ENCODE results near the gene CLCN3. TPM values are rescaled to one million over a fixed set of nuclear protein-coding genes. Genes with fewer than 3 reads are reported as not detected.
"Not testable (repeated sequence)": the region's sequence is repeated elsewhere in the genome, so short reads cannot be mapped to it uniquely, and the experiment has no call there.

CLCN3 gene
- polyA plus RNA-seq, 1 donor from 2014 or later: 8.1 TPM

- Mint-ChIP-seq H3K27me3 (no peaks in the 10 kb centered on the region), H3K4me3 (peak within 1 kb of the TSS; percentile 98 to 99 (median 98)), H3K27ac (peak within 1 kb of the TSS; percentile 99 to 100 (median 100)), H3K36me3 (no peaks in the 10 kb centered on the region), H3K4me1 (peaks cover 12 to 17% (median 13%) of the 10 kb centered on the region in 3 donors), H3K9me3 (no peaks in the 10 kb centered on the region)
Observed at GRCh38 chr4:169611991-169612870, 8.1 kb upstream of the CLCN3 start, which contains the start of gene NEK1. Gene NEK1 (minus strand): TSS chr4:169612583. CDS start chr4:169602630, 9,953 bp downstream.

GRCh38 chr4:169612871-169613859 is 7.2 kb upstream of the CLCN3 start:
- no peaks in the 10 kb centered on the region for H3K9me3 Mint-ChIP-seq
- peaks cover 12 to 17% (median 13%) of the 10 kb centered on the region in 3 donors for H3K4me1 Mint-ChIP-seq
- no peaks in the 10 kb centered on the region for H3K36me3 Mint-ChIP-seq
- H3K4me3 Mint-ChIP-seq: peak overlapping the region; percentile 98 to 99 (median 98)
- no peaks in the 10 kb centered on the region for H3K27me3 Mint-ChIP-seq
- peak overlapping the region; percentile 99 to 100 (median 100) for H3K27ac Mint-ChIP-seq

DNA sequence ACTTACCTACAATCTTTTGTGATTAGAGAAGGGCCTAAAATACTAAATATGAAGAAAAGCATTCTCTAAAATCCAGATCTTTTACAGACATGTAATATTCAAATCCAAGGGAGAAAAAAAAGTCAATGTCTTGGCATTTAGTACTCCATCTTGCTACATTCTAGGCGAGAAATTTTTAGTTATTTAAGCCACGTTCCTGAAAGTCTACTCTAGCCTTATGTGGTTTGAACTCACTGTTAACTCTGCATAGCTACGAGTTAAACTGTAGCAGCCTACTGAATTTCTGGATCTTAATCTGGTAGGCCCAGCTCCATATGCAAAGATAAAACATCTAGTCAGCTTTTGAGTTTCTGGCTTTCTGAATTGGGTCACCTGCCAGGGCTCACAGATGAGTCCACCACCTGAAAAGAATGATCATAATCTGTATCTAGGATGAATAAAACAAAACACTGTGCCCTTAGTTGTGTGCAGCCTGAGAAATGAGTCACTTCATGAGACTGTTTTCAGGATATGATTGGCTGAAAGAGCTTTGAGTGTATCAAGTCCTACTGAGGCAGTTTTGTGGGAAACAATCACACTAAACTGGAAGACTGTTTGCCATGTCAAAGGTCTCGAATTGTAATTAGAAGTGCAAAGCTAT is 4.8 kb upstream of the CLCN3 start:
- H3K4me1 Mint-ChIP-seq: peaks cover 9 to 24% (median 23%) of the 10 kb centered on the region in 3 donors

GRCh38 chr4:169616846-169617245 is 3.5 kb upstream of the CLCN3 start:
- no peaks in the 10 kb centered on the region for H3K9me3 Mint-ChIP-seq
- H3K27me3 Mint-ChIP-seq: no peaks in the 10 kb centered on the region
- peaks cover 5 to 24% (median 19%) of the 10 kb centered on the region in 3 donors for H3K4me1 Mint-ChIP-seq
- no peaks in the 10 kb centered on the region for H3K36me3 Mint-ChIP-seq
- peak overlapping the region in 1 of 4 donors; percentile 38 for H3K4me3 Mint-ChIP-seq
- peak overlapping the region in 1 of 3 donors; percentile 18 for H3K27ac Mint-ChIP-seq

More for the DNA sequence above, 4.8 kb upstream of the CLCN3 start:
- Mint-ChIP-seq H3K27ac (no peak overlapping the region), H3K36me3 (no peaks in the 10 kb centered on the region), H3K4me3 (peak overlapping the region in 1 of 4 donors; percentile 48), H3K27me3 (no peaks in the 10 kb centered on the region), H3K9me3 (no peaks in the 10 kb centered on the region)

- peak overlapping the region in 1 of 3 donors; percentile 18 for H3K27ac Mint-ChIP-seq
- no peaks in the 10 kb centered on the region for H3K9me3 Mint-ChIP-seq
- H3K4me1 Mint-ChIP-seq: peaks cover 10 to 25% (median 23%) of the 10 kb centered on the region in 3 donors
- H3K36me3 Mint-ChIP-seq: no peaks in the 10 kb centered on the region
- peak overlapping the region in 2 of 4 donors; percentile 28 to 38 for H3K4me3 Mint-ChIP-seq
- H3K27me3 Mint-ChIP-seq: no peaks in the 10 kb centered on the region
Observed at GRCh38 chr4:169617306-169617705, 3.1 kb upstream of the CLCN3 start.

DNA sequence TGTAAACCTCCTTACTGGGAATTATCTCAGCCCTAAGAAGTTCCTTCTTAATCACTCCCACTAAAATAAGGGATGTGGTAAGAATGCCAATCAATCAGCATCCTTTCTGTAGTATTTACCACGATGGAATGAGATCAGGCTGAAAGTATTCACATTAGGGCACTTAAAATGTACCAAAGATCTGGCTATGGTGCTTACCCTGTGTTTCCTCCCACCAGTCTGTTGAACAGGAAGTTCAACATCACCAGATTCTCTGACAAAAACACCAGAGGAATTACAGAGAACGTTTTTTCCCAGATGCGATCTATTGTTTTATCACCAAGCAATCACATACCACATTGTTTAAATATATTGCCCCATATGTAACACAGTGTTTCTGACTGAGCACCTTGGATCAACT is 2.1 kb upstream of the CLCN3 start:
- H3K4me3 Mint-ChIP-seq: peak overlapping the region in 1 of 4 donors; percentile 99
- H3K4me1 Mint-ChIP-seq: peaks cover 15 to 29% (median 26%) of the 10 kb centered on the region in 3 donors
- H3K27ac Mint-ChIP-seq: peak overlapping the region in 2 of 3 donors; percentile 98 to 100
- no peaks in the 10 kb centered on the region for H3K36me3 Mint-ChIP-seq
- no peaks in the 10 kb centered on the region for H3K27me3 Mint-ChIP-seq
- H3K9me3 Mint-ChIP-seq: no peaks in the 10 kb centered on the region

DNA sequence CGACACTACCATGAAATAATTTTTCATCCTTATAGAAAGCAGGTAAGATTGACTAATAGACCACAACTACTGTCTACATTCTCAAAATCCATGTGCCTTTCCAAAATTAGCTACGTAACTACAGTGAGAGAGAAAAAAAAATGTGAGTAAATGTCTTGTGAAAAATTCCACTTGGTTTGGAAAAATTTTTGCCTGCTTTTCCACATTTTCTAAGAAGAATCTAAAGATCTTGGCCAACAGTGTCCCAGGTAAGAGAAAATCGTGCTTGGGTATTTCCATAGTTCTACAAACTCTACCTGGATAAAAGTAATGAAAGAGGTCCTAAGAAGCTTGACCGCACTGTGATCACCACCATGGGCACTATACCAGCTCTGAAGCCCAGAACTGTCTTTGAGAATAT is 1.4 kb upstream of the CLCN3 start:
- peaks cover 15 to 34% (median 27%) of the 10 kb centered on the region in 3 donors for H3K4me1 Mint-ChIP-seq
- peak overlapping the region in 2 of 3 donors; percentile 98 to 100 for H3K27ac Mint-ChIP-seq
- H3K36me3 Mint-ChIP-seq: peaks cover 3% of the 10 kb centered on the region
- peak overlapping the region; percentile 98 to 99 (median 98) for H3K4me3 Mint-ChIP-seq
- H3K27me3 Mint-ChIP-seq: no peaks in the 10 kb centered on the region
- no peaks in the 10 kb centered on the region for H3K9me3 Mint-ChIP-seq

GRCh38 chr4:169619518-169619957 is 840 bp upstream of the CLCN3 start:
- Mint-ChIP-seq H3K4me3 (peak overlapping the region; percentile 98 to 99 (median 98)), H3K9me3 (no peaks in the 10 kb centered on the region), H3K4me1 (peaks cover 15 to 34% (median 27%) of the 10 kb centered on the region in 3 donors), H3K27me3 (no peaks in the 10 kb centered on the region), H3K27ac (peak overlapping the region; percentile 98 to 100 (median 100)), H3K36me3 (peaks cover 3% of the 10 kb centered on the region)

- Mint-ChIP-seq H3K27me3 (no peaks in the 10 kb centered on the region), H3K36me3 (peaks cover 3% of the 10 kb centered on the region), H3K4me3 (peak overlapping the region; percentile 98 to 99 (median 98)), H3K4me1 (peaks cover 19 to 37% (median 32%) of the 10 kb centered on the region in 3 donors), H3K9me3 (no peaks in the 10 kb centered on the region), H3K27ac (peak overlapping the region; percentile 98 to 100 (median 100))
Observed at GRCh38 chr4:169620880-169621248, 486 bp downstream of the CLCN3 start.

DNA sequence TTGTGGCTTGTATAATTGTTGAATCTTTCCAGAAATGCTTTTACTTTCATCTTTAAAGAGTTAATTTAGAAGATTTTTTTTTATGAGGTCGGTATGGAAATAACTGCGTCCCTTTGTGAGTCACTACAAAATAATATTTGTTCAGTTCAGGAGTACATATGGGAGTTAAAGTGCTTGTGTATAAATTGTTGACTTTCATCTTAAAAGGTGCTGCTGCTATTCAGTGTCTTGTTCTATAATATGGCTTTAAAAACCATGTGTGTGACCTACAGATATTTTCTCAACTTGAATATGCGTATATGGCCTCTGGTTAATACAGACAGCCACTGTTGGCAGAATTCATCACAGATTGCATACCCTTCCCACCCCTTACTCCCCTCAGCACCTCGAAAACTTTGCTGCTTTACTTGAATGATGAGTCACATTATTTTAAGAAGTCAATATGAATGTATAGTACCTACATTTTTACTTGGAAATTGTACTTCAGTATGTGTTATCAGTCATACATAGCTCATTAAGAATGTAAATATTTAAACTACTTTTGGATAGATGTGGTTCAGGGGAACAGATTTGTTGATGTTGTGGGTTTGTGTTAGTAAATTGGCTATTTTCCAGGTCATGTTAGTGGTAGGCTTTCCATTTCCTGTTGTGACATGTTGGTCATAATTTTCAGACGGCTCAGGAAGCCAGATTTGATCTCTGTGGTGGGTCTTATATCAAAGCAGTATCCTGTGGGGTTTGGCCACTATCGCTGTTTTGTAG is 1.5 kb downstream of the CLCN3 start:
- Mint-ChIP-seq H3K4me3 (peak overlapping the region; percentile 81 to 99 (median 94)), H3K4me1 (peaks cover 20 to 39% (median 36%) of the 10 kb centered on the region in 3 donors), H3K36me3 (peaks cover 3% of the 10 kb centered on the region), H3K27ac (peak overlapping the region in 2 of 3 donors; percentile 98 to 100), H3K27me3 (no peaks in the 10 kb centered on the region), H3K9me3 (no peaks in the 10 kb centered on the region)

GRCh38 chr4:169622566-169622965 is 2.2 kb downstream of the CLCN3 start:
- H3K27ac Mint-ChIP-seq: peak overlapping the region in 2 of 3 donors; percentile 98 to 100
- H3K27me3 Mint-ChIP-seq: no peaks in the 10 kb centered on the region
- peaks cover 3% of the 10 kb centered on the region for H3K36me3 Mint-ChIP-seq
- peak overlapping the region in 2 of 4 donors; percentile 81 to 99 for H3K4me3 Mint-ChIP-seq
- no peaks in the 10 kb centered on the region for H3K9me3 Mint-ChIP-seq
- H3K4me1 Mint-ChIP-seq: peaks cover 22 to 45% (median 38%) of the 10 kb centered on the region in 3 donors

DNA sequence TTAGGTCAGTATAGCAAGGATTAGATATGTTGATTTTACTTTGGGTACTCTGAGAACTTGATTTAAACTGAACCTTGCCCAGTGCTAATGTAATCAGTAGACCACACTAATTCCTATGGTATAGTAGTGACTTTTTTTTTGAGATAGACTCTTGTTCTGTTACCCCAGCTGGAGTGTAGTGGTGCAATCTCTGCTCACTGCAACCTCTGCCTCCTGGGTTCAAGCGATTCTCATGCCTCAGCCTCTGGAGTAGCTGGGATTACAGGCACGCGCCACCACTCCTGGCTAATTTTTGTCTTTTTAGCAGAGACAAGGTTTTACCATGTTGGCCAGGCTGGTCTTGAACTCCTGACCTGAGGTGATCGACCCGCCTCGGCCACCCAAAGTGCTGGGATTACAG is 3.6 kb downstream of the CLCN3 start:
- not testable (repeated sequence) for H3K27me3 Mint-ChIP-seq, H3K9me3 Mint-ChIP-seq, H3K4me3 Mint-ChIP-seq, H3K36me3 Mint-ChIP-seq
- peak overlapping the region in 1 of 3 donors; percentile 32 for H3K27ac Mint-ChIP-seq
- H3K4me1 Mint-ChIP-seq: peaks cover 26 to 49% (median 38%) of the 10 kb centered on the region in 3 donors

DNA sequence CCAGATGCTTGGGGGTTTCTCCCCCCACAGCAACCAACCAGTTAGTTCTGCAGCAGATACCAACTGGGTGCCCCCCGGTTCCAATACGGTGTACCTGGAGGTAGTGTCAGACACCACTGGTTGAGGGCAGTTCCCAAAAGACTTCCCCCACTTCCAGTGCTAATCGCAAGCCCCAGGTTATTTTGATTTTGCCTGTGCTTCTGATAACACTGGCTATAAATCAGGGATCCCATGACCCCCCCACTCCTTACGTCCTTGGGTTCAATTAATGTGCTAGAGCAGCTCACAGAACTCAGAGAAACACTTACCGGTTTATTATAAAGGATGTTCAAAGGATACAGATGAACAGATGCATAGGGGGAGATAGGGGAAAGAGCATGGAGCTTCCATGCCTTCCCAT is 5.5 kb downstream of the CLCN3 start:
- Mint-ChIP-seq H3K4me3 (no peak overlapping the region), H3K4me1 (peaks cover 26 to 41% (median 40%) of the 10 kb centered on the region in 3 donors), H3K27ac (no peak overlapping the region), H3K27me3 (no peaks in the 10 kb centered on the region), H3K36me3 (peaks cover 3% of the 10 kb centered on the region), H3K9me3 (no peaks in the 10 kb centered on the region)

Data from IgD-negative memory B cell (primary cell).